DMS153 treated with DMSO at 0.1 percent for 48 hours (cell line): ENCODE measurements around the gene CD320.
A peak's percentile ranks its signal among the peaks of the same experiment; 100 is the strongest.
"Not testable (repeated sequence)": the region's sequence is repeated elsewhere in the genome, so short reads cannot be mapped to it uniquely, and the experiment has no call there.

Experiments
- DNase-seq: peaks from one replicate; lab custom pipeline; 2025; ENCODE audit not compliant: unreplicated experiment; lab: John Stamatoyannopoulos, UW

CD320 gene

GRCh38 chr19:8307965-8308866, at the start of gene CD320:
CD320 (minus strand) TSS chr19:8308358; CDS start chr19:8308290, 68 bp downstream.
- DNase-seq = peak; percentile 96

DNA sequence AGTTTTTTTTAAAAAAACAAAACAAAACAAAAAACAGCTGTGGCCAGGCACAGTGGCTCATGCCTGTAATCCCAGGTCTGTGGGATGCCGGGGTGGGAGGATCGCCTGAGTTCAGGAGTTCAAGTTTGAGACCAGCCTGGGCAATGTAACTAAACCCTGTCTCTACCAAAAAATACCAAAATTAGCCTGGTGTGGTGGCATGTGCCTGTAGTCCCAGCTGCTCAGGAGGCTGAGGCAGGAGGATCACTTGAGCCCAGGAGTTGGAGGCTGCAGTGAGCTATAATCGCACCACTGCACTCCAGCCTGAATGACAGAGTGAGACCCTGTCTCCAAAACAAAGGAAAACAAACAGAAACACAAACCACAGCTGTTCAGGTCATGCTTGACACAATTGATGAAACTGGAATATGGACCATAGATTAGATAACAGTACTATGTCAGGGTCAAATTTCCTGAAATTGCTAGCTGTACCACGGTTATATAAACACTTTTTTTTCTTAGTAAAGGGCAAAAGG, 48.9 kb upstream of the CD320 start:
- no peak for DNase-seq

DNA sequence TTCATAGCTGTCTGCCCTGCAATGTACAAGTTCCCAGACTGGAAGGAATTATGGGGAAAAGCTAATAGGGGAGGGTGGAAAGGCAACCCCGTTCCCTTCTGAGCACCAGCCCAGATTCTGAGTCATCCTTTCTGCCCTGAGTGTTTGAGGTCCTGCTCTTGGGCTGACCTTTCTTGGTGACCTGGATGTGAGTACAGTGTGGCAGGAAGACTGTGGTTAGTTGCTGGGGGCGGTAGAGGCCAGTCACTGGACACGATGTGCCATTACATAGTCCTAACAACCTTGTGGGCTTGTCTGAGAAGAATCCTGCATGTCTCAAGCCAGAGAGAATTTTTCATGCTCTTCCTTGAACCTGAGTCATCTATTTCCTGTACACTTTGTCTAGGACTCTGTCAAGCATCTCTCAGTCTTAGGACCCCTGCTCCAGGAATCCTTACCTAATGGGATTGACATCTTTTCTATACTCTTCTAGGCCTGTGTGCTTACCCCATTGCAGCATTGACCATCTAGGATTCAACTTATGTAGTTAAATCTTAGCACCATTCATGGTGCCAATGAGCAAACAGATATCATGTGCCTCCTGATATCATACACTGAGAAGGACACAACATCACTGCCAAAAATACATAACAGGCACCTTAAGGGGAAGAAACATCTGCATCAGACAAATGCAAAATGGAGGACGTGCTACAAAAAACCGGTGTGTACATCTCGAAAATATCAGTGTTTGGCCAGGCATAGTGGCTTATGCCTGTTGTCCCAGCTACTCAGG, 47.7 kb upstream of the CD320 start:
- no peak for DNase-seq

- DNase-seq = not testable (repeated sequence)
Measured at GRCh38 chr19:8352845-8353244, 44.7 kb upstream of the CD320 start.

DNA sequence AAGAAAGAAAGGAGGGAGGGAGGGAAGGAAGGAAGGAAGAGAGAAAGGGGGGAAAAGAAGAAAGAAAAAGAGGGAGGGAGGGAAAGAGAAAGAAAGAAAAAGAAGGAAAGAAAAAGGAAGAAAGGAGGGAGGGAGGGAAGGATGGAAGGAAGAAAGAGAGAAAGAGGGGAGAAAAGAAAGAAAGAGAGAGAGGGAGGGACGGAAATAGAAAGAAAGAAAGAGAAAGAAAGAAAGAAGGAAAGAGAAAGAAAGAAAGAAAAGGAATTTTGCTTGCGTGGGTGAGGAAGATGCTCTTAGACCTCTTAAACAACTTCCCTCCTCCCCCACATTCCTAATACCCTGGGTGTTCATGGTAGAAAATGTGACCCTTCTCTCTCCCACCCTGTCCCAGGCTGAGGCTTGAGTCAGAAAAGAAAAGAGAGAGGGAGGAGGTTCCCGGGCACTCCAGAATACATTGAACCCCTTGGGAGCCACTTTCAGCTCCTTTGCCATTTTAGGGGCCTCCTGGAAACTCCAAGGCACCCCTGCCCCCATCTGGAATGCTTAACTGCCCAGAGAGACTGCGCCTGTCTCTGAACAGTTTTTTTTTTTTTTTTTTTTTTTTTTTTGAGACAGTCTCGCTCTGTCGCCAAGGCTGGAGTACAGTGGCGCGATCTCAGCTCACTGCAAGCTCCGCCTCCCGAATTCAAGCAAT, 44.1 kb upstream of the CD320 start:
- no peak for DNase-seq

- not testable (repeated sequence) for DNase-seq
Measured at GRCh38 chr19:8349629-8350372, 41.6 kb upstream of the CD320 start.

DNA sequence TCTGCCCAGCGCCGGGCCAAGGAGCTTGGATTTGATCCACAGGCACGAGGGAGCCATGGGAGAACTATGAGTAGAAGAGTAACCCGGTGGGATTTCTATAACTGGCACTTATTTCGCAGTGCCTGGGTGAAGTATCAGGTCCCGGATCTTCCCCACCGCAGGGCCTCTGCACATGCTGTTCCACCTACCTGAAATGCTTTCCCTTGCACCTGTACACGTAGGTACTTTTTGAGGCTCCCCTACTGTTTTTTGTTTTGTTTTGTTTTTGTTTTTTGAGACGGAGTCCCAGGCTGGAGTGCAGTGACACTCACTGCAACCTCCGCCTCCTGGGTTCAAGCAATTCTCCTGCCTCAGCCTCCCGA, 35.3 kb upstream of the CD320 start:
- DNase-seq = no peak

- peak; percentile 71 for DNase-seq
Measured at GRCh38 chr19:8342684-8343482, 34.7 kb upstream of the CD320 start, which contains the start of gene KANK3. KANK3 (minus strand) TSS chr19:8343262; CDS start chr19:8337828, 5,434 bp downstream.

DNA sequence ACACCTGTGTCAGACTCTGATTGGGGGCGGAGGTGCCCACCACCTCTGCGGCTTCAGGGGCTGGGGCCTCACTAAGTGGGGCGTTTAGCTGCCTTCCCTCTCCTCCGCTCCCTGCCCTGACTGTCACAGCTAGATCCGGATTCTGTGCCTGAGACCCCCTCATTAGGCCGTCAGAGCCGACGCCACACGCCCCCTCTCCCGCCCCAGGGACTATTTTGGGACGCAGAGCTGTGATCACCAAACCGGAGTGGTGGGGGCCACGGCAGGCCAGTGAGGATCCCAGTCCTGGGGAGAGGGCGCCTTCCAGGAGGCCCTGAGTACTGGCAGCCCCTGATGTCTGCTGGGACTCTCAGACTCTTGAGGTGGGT, 34.1 kb upstream of the CD320 start:
- no peak for DNase-seq

DNA sequence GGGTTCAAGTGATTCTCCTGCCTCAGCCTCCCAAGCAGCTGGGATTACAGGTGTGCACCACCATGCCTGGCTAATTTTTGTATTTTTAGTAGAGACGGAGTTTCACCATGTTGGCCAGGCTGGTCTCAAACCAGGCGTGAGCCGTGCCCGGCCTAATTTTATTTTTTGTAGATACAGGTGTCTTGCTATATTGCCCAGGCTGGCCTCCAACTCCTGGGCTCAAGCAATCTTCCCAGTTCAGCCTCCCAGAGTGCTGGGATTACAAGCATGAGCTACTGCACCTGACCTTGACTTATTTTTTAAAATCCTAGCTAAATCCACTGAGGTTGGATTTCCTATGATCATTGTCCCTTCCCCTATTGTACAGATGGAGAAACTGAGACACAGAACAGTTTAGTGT, 33.3 kb upstream of the CD320 start:
- DNase-seq = not testable (repeated sequence)

DNA sequence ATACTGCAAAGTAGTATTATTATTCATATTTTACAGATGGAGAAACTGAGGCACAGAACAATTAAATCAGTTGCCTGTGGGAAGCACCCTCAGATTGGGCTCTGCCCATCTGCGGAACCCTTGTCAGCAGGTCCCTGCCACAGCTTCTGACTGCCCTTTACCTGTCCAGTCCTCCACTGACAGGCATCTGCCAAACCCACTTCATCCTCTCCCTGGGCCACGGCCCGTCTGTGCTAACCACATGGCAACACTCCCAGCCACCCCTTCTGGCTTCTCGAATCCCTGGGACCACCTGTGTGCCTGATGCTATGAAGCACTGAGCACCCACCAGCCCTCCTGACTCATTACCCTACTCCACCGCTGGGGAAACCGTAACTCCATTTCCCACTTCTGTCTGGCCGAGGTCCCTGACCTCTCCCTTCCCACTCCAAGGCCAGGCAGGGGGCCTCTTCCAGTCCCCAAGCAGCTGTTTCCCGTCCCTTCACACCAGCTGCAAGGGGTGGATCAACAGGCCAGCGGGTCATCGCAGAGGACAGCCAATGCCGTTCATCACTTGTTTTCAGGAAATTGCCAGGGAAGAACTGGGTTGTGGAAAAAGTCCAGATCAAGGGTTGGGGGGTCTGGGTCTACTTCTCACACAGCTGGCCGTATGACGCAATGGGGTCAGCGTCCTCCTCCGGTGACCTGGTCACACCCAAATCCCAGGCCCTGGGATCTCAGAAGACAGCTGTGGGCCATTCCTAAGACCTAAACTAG, 32.4 kb upstream of the CD320 start:
- DNase-seq = no peak

DNA sequence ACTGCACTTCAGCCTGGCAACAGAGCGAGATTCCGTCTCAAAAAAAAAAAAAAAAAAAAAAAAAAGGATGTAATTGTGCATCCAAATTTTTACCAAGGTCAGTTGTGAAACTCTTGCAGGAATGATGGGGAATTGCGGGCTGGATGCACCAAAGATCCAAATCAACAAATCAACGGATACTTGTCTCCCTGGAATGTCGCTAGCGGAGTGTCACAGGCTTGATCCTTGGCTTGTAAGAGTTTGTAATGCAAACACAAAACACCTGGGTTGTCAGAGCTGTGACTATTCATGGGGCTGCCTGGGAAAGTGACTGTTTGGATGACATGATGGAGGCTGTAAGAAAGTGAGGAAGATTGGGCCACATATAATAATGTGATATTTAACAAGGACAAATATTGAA, 30.7 kb upstream of the CD320 start:
- DNase-seq = no peak

DNA sequence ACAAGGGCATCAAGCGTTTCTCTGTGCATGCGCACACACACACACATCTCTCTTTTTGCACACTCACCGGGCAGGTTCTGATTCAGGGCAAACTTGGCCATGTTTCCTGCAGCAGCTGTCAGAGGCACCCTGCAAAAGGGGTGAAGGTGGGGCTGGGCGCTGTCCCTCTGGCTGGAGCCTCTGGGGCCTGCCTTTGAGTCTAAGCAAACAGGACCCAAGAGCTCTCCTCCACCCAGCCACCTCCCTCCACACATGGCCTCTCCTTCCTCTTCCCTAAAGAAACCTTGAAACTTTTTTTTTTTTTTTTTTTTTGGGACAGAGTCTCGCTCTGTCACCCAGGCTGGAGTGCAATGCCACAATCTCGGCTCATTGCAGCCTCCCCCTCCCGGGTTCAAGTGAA, 29.6 kb upstream of the CD320 start:
- DNase-seq = no peak

DNA sequence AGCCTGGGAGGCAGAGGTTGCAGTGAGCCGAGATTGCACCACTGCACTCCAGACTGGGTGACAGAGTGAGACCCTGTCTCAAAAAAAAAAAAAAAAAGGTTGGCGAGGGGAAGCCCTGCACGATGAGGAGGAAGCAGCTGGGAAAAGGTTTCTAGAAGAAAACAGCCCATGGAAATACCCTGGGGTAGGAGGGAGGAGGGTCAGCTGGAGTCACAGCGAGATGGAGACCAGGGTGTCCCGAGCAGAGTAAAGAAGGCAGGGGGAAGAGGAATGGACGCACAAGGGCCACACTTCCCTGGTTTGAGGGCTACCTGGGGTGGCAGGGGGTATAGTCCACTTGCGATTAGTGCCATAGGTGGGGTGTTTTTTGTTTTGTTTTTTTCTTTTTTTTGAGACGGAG, 28.5 kb upstream of the CD320 start:
- no peak for DNase-seq

- DNase-seq = no peak
Measured at GRCh38 chr19:8336072-8336569, 28.0 kb upstream of the CD320 start.

DNA sequence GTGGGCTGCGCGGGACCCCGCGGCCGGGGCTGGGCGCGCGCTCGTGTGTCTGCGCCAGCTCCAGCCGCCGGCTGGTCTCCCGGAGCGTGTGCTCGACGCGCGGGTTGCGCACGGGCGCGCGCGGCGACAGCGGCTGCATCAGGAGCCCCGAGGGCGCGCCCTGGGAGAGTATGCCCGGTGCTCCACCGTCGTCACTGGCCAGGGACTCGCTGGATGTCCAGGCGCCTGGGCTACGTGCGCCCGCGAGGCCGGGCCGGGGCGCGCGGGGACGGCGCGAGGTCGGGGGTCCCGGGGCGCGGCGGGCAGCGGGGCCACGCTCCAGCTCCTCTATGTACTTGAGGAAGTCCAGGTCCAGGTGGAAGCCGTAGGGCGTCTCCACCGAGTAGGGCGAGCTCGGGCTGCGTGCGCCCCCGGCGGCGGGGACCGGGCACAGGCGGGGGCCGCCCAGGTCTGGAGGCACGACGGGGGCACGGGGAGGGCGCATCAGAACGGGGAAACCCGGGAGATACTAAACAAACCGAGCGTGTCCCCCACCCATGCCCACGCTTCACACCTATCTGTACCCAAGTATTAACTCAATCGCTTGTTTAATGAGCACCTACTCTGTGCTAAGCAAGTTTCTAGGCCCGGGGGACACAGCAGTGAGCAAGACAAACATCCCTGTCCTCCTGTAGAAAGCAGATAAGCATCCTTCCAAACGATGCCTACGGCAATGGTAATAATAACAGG, 27.3 kb upstream of the CD320 start:
- no peak for DNase-seq

- DNase-seq = peak; percentile 33
Measured at GRCh38 chr19:8334458-8335342, 26.5 kb upstream of the CD320 start.
